SU-DHL-6 (cell line): ENCODE measurements around the gene HIVEP3.

Experiments
- H2AFZ ChIP-seq: fragments of 200-600 bp; sonication (generic); 2 replicates; pipeline ENCODE4 v1.6.1; 2014; ENCODE audit warnings: low read depth, mild to moderate bottlenecking, moderate library complexity, mixed read lengths, antibody characterized with exemption, low read length; ENCODE audit not compliant: severe bottlenecking
- H3F3A ChIP-seq: fragments of 200-600 bp; shearing (Covaris generic); 2 replicates; pipeline ENCODE4 v1.6.0; 2016; ENCODE audit warnings: antibody characterized with exemption, mild to moderate bottlenecking; ENCODE audit not compliant: insufficient read depth
- H3K27ac ChIP-seq: fragments of 200-600 bp; sonication (generic); 2 replicates; pipeline ENCODE4 v1.5.1; 2016; ENCODE audit warnings: low read depth, mild to moderate bottlenecking, low read length, moderate library complexity, mixed read lengths
- H3K27me3 ChIP-seq: fragments of 200-600 bp; sonication (generic), shearing (Covaris generic); 2 replicates; pipeline ENCODE4 v1.6.0; 2014; ENCODE audit warnings: mild to moderate bottlenecking, low read length
- H3K36me3 ChIP-seq: fragments of 200-600 bp; sonication (generic); 2 replicates; pipeline ENCODE4 v1.6.1; 2014; ENCODE audit warnings: mild to moderate bottlenecking, low read length, mixed read lengths
- H3K4me2 ChIP-seq: fragments of 300-600, 200-600 bp; shearing (Covaris generic), sonication (generic); 2 replicates; pipeline ENCODE4 v1.6.0; 2014; ENCODE audit warnings: low read length, low read depth, mild to moderate bottlenecking; ENCODE audit not compliant: poor library complexity, severe bottlenecking
- H3K4me3 ChIP-seq: fragments of 200-600 bp; sonication (generic); 2 replicates; pipeline ENCODE4 v1.5.1; 2014; ENCODE audit warnings: antibody characterized with exemption, low read length, mild to moderate bottlenecking, mixed read lengths; ENCODE audit not compliant: insufficient read depth, poor library complexity, severe bottlenecking
- H3K79me2 ChIP-seq: fragments of 200-600 bp; sonication (generic); 2 replicates; pipeline ENCODE4 v1.6.1; 2014; ENCODE audit warnings: mild to moderate bottlenecking, low read length, moderate library complexity; ENCODE audit not compliant: insufficient read depth
- H3K9ac ChIP-seq: fragments of 200-600 bp; sonication (generic); 2 replicates; pipeline ENCODE4 v1.7.0; 2014; ENCODE audit warnings: mild to moderate bottlenecking, low read length
- H3K9me2 ChIP-seq: fragments of 200-600 bp; sonication (generic); replicated peaks from 2 replicates; pipeline ENCODE4 v1.6.1; 2014; ENCODE audit warnings: low read length; ENCODE audit not compliant: insufficient read depth
- H3K9me3 ChIP-seq: fragments of 200-600 bp; sonication (generic); 2 replicates; pipeline ENCODE4 v1.6.1; 2014; ENCODE audit warnings: low read length, mixed read lengths; ENCODE audit not compliant: insufficient read depth
- H4K20me1 ChIP-seq: fragments of 200-600 bp; sonication (generic); 2 replicates; pipeline ENCODE4 v1.6.1; 2014; ENCODE audit warnings: low read depth, mild to moderate bottlenecking, antibody characterized with exemption, low read length, moderate library complexity, mixed read lengths
- CTCF ChIP-seq: fragments of 200-600 bp; sonication (generic); IDR thresholded peaks from one replicate; pipeline ENCODE4 v1.5.1; 2017; ENCODE audit warnings: antibody characterized with exemption, mild to moderate bottlenecking, low read length, moderate library complexity; ENCODE audit not compliant: insufficient read depth, poor library complexity, severe bottlenecking
- EZH2phosphoT487 ChIP-seq: fragments of 200-600 bp; sonication (generic), shearing (Covaris generic); conservative IDR thresholded peaks from 2 replicates; pipeline ENCODE4 v1.6.1; 2018; ENCODE audit warnings: mild to moderate bottlenecking, antibody characterized with exemption, low read length, moderate library complexity, mixed read lengths

Gene HIVEP3

GRCh38 chr1:41626616-41627375 is 291.9 kb downstream of the HIVEP3 start:
- no peaks in the 10 kb centered on the region for H3K9me2 ChIP-seq
- H3K36me3 ChIP-seq, result no peaks in the 10 kb centered on the region
- H3K27ac ChIP-seq, result no peak overlapping the region
- no peaks in the 10 kb centered on the region for H3F3A ChIP-seq
- H4K20me1 ChIP-seq, result no peaks in the 10 kb centered on the region
- no peaks in the 10 kb centered on the region for H3K79me2 ChIP-seq
- no peak overlapping the region for H2AFZ ChIP-seq
- TF ChIP-seq CTCF, result no peak
- TF ChIP-seq EZH2phosphoT487, result no peak
- no peaks in the 10 kb centered on the region for H3K9me3 ChIP-seq
- H3K9ac ChIP-seq, result no peak overlapping the region
- H3K4me2 ChIP-seq, result no peak overlapping the region
- H3K4me3 ChIP-seq, result no peak overlapping the region
- no peaks in the 10 kb centered on the region for H3K27me3 ChIP-seq

GRCh38 chr1:41626146-41626545 is 292.6 kb downstream of the HIVEP3 start:
- Histone ChIP-seq H3K79me2 (no peaks in the 10 kb centered on the region), H3K36me3 (no peaks in the 10 kb centered on the region), H3F3A (no peaks in the 10 kb centered on the region), H4K20me1 (no peaks in the 10 kb centered on the region), H3K9ac (no peak overlapping the region), H3K9me3 (no peaks in the 10 kb centered on the region), H3K4me3 (no peak overlapping the region), H3K27me3 (no peaks in the 10 kb centered on the region), H3K9me2 (no peaks in the 10 kb centered on the region), H3K4me2 (no peak overlapping the region), H3K27ac (no peak overlapping the region), H2AFZ (no peak overlapping the region)
- TF ChIP-seq CTCF, result no peak
- TF ChIP-seq EZH2phosphoT487, result no peak

GRCh38 chr1:41623736-41624135 is 295.0 kb downstream of the HIVEP3 start:
- Histone ChIP-seq H3K9ac (peak overlapping the region; percentile 11; the same call in 1 of the 2 replicates), H3K4me2 (peak overlapping the region; percentile 53), H3K27ac (peak overlapping the region; percentile 19; the same call in 1 of the 2 replicates)

More at GRCh38 chr1:41623736-41624135, 295.0 kb downstream of the HIVEP3 start:
- TF ChIP-seq EZH2phosphoT487, result no peak
- no peak for TF ChIP-seq CTCF
- H3K9me3 ChIP-seq, result no peaks in the 10 kb centered on the region
- H3K27me3 ChIP-seq, result no peaks in the 10 kb centered on the region
- H3K9me2 ChIP-seq, result no peaks in the 10 kb centered on the region
- H3K79me2 ChIP-seq, result no peaks in the 10 kb centered on the region
- no peaks in the 10 kb centered on the region for H3F3A ChIP-seq
- no peaks in the 10 kb centered on the region for H4K20me1 ChIP-seq
- H3K4me3 ChIP-seq, result peak overlapping the region; percentile 5
- no peak overlapping the region for H2AFZ ChIP-seq
- no peaks in the 10 kb centered on the region for H3K36me3 ChIP-seq
